IMR-90 (cell line): ENCODE results near the gene TSPAN1. TPM values are rescaled to one million over a fixed set of nuclear protein-coding genes. Genes with fewer than 3 reads are reported as not detected.

Experiments
- ATAC-seq: fragments of 200-7000 bp; cut with Tn5 transposase; 2 replicates; pipeline ENCODE4 v1.9.1; 2020; ENCODE audit warnings: low read depth, mild to moderate bottlenecking, moderate library complexity
- BruUV-seq: library from RNA; stranded (reverse); fragments of 400-500 nt; replicated peaks from 2 replicates; lab custom pipeline; 2021; lab: Mats Ljungman, UMichigan
- CTCF ChIA-PET: fragments of 300-600 bp; formaldehyde crosslinking; extraction: SDS; loops from one replicate; lab custom pipeline; 2021; ENCODE audit warnings: antibody characterized with exemption; lab: Yijun Ruan, JAX
- POLR2A ChIA-PET: fragments of 300-600 bp; sonication (Branson Sonifier 250); formaldehyde crosslinking; loops from one replicate; lab custom pipeline; 2022; ENCODE audit warnings: antibody characterized with exemption; ENCODE audit not compliant: unreplicated experiment; lab: Charles Lee
- DNase-seq: peaks from one replicate; pipeline ENCODE4 v3.0.0; 2013
- H2AFZ ChIP-seq: replicated peaks from 2 replicates; pipeline ENCODE3; 2013; ENCODE audit warnings: low read length, mild to moderate bottlenecking; ENCODE audit not compliant: poor library complexity
- H2AK5ac ChIP-seq: 2 replicates; pipeline ENCODE4 v1.6.1; 2013; ENCODE audit warnings: low read depth, low read length, inconsistent platforms
- H2AK9ac ChIP-seq: replicated peaks from 2 replicates; pipeline ENCODE3; 2013; ENCODE audit warnings: mild to moderate bottlenecking, low read depth, low read length, moderate library complexity; ENCODE audit not compliant: poor library complexity
- H2BK120ac ChIP-seq: 2 replicates; pipeline ENCODE4 v1.6.1; 2013; ENCODE audit warnings: low read depth, low read length, inconsistent platforms
- H2BK15ac ChIP-seq: 3 replicates; pipeline ENCODE4 v1.6.1; 2013; ENCODE audit warnings: low read depth, low read length, inconsistent platforms
- H2BK20ac ChIP-seq: 2 replicates; pipeline ENCODE4 v1.6.1; 2013; ENCODE audit warnings: low read depth, mild to moderate bottlenecking, inconsistent platforms, low read length, moderate library complexity
- H2BK5ac ChIP-seq: 2 replicates; pipeline ENCODE4 v1.6.1; 2013; ENCODE audit warnings: mild to moderate bottlenecking, low read depth, low read length, inconsistent platforms; ENCODE audit not compliant: poor library complexity, severe bottlenecking
- H3K14ac ChIP-seq: replicated peaks from 2 replicates; pipeline ENCODE4 v1.6.1; 2013; ENCODE audit warnings: low read depth, low read length, inconsistent platforms
- H3K18ac ChIP-seq: 2 replicates; pipeline ENCODE4 v1.6.1; 2013; ENCODE audit warnings: low read depth, low read length, control low read depth
- H3K23ac ChIP-seq: 2 replicates; pipeline ENCODE4 v1.6.1; 2013; ENCODE audit warnings: low read depth, low read length, inconsistent platforms
- H3K27ac ChIP-seq: 2 replicates; pipeline ENCODE4 v1.5.1; 2013; ENCODE audit warnings: mild to moderate bottlenecking, control low read depth, low read length; ENCODE audit not compliant: insufficient read depth
- H3K27me3 ChIP-seq: 2 replicates; pipeline ENCODE4 v1.6.1; 2013; ENCODE audit warnings: low read length; ENCODE audit not compliant: control insufficient read depth, insufficient read depth
- H3K36me3 ChIP-seq: 2 replicates; pipeline ENCODE4 v1.6.1; 2013; ENCODE audit warnings: low read length, mixed read lengths; ENCODE audit not compliant: control insufficient read depth, insufficient read depth
- H3K4ac ChIP-seq: 2 replicates; pipeline ENCODE4 v1.6.1; 2013; ENCODE audit warnings: low read depth, low read length, inconsistent platforms
- H3K4me1 ChIP-seq: 2 replicates; pipeline ENCODE4 v1.6.1; 2013; ENCODE audit warnings: low read length, mixed read lengths; ENCODE audit not compliant: control insufficient read depth, insufficient read depth
- H3K4me2 ChIP-seq: 2 replicates; pipeline ENCODE4 v1.6.1; 2013; ENCODE audit warnings: low read depth, mild to moderate bottlenecking, control low read depth, low read length, moderate library complexity
- H3K4me3 ChIP-seq: 2 replicates; pipeline ENCODE4 v1.5.1; 2013; ENCODE audit warnings: low read depth, mild to moderate bottlenecking, control low read depth, low read length, moderate library complexity; ENCODE audit not compliant: insufficient read depth
- H3K56ac ChIP-seq: 2 replicates; pipeline ENCODE4 v1.6.1; 2013; ENCODE audit warnings: low read length, inconsistent platforms; ENCODE audit not compliant: insufficient read depth; ENCODE audit errors: extremely low read depth
- H3K79me1 ChIP-seq, 2 experiments: 2 replicates each; pipeline ENCODE4 v1.6.1; 2013; ENCODE audit warnings: low read length in 2 of 2, inconsistent platforms in 1 of 2, low read depth in 1 of 2
- H3K9ac ChIP-seq: 2 replicates; pipeline ENCODE4 v1.6.1; 2013; ENCODE audit warnings: low read depth, low read length, control low read depth
- H3K9me1 ChIP-seq: 2 replicates; pipeline ENCODE4 v1.6.1; 2013; ENCODE audit warnings: low read length, inconsistent platforms; ENCODE audit not compliant: insufficient read depth
- H3K9me3 ChIP-seq: 2 replicates; pipeline ENCODE4 v1.6.1; 2013; ENCODE audit warnings: low read length; ENCODE audit not compliant: control insufficient read depth, insufficient read depth
- H4K20me1 ChIP-seq: 2 replicates; pipeline ENCODE4 v1.6.1; 2013; ENCODE audit warnings: low read length, inconsistent platforms; ENCODE audit not compliant: insufficient read depth
- H4K5ac ChIP-seq: 2 replicates; pipeline ENCODE4 v1.6.1; 2013; ENCODE audit warnings: mild to moderate bottlenecking, low read depth, low read length, control low read depth
- H4K8ac ChIP-seq, 2 experiments: 2 replicates each; pipeline ENCODE4 v1.6.1; 2013; ENCODE audit warnings: low read depth in 2 of 2, low read length in 2 of 2, control low read depth in 1 of 2, inconsistent platforms in 1 of 2
- H4K91ac ChIP-seq: 2 replicates; pipeline ENCODE4 v1.6.1; 2013; ENCODE audit warnings: low read depth, low read length, inconsistent platforms; ENCODE audit not compliant: insufficient read depth
- FOS ChIP-seq: fragments of 150-350 bp; IDR thresholded peaks from 2 replicates; pipeline ENCODE4 v1.6.1; 2016; ENCODE audit warnings: low read depth, low read length
- MAZ ChIP-seq: IDR thresholded peaks from 2 replicates; pipeline ENCODE4 v1.6.1; 2012; ENCODE audit warnings: low read depth, mild to moderate bottlenecking, low read length, improper control_type of control experiment, moderate library complexity, borderline replicate concordance
- MXI1 ChIP-seq: IDR thresholded peaks from 2 replicates; pipeline ENCODE4 v1.6.1; 2012; ENCODE audit warnings: low read depth, mild to moderate bottlenecking, low read length, moderate library complexity, borderline replicate concordance
- POLR2A ChIP-seq: IDR thresholded peaks from 2 replicates; pipeline ENCODE4 v1.6.1; 2012; ENCODE audit warnings: mild to moderate bottlenecking, low read depth, low read length
- RAD21 ChIP-seq: IDR thresholded peaks from 2 replicates; pipeline ENCODE4 v1.6.1; 2012; ENCODE audit warnings: low read length, improper control_type of control experiment
- RCOR1 ChIP-seq: IDR thresholded peaks from 2 replicates; pipeline ENCODE4 v1.6.1; 2012; ENCODE audit warnings: mild to moderate bottlenecking, low read length, improper control_type of control experiment; ENCODE audit not compliant: insufficient replicate concordance
- SMC3 ChIP-seq: fragments of 150-350 bp; IDR thresholded peaks from 2 replicates; pipeline ENCODE4 v1.6.1; 2016; ENCODE audit warnings: low read depth, mild to moderate bottlenecking, antibody characterized with exemption, low read length, moderate library complexity
- WGBS, 2 experiments: methylation state at CpG; one replicate each; pipeline versions ENCODE4 v1.1.5 to v1.1.7; 2013; ENCODE audit warnings: missing lambda C conversion rate in 2 of 2; ENCODE audit not compliant: insufficient read length in 1 of 2; ENCODE audit errors: extremely low coverage in 2 of 2; 5-methylcytosine and 5-hydroxymethylcytosine counted together
- dilution Hi-C: fragments of 300-500 bp; cut with HindIII; formaldehyde crosslinking; loops from one replicate; pipeline ENCODE4 v1.14.3; 2018; ENCODE audit warnings: low sequenced_read_pairs; ENCODE audit not compliant: unreplicated experiment
- in situ Hi-C: fragments of 300-500 bp; cut with MboI; formaldehyde crosslinking; loops from 3 replicates; pipeline ENCODE4 v1.14.3; 2019; ENCODE audit warnings: low sequenced_read_pairs, inconsistent platforms, mixed read lengths
- intact Hi-C: fragments of 100-400 bp; cut with micrococcal nuclease; formaldehyde crosslinking; loops from 2 replicates; pipeline ENCODE4 v1.10.0; 2022
- polyA plus RNA-seq, 3 experiments: library from polyadenylated mRNA; depleted of rRNA; stranded (reverse); fragments of >200 nt; gene quantifications; 2 replicates each; pipeline ENCODE4 v1.2.3, GENCODE V29; 2012; ENCODE audit warnings: low replicate concordance in 1 of 3
- total RNA-seq: library from RNA; depleted of rRNA; stranded (reverse); fragments of >200 nt; gene quantifications from 2 replicates; pipeline ENCODE4 v1.2.3, GENCODE V29; 2012
- TF ChIP-seq, protein P1 (sequence below): fragments of 150-350 bp; IDR thresholded peaks from 2 replicates; pipeline ENCODE4 v1.6.1; 2016; ENCODE audit warnings: low read depth, mild to moderate bottlenecking, low read length, moderate library complexity, borderline replicate concordance
- TF ChIP-seq, protein P2 (sequence below): conservative IDR thresholded peaks from 2 replicates; pipeline ENCODE4 v1.5.1; 2012; ENCODE audit warnings: mild to moderate bottlenecking, low read depth, low read length, improper control_type of control experiment

The TSPAN1 gene
- total and polyA plus RNA-seq, 2 of the 4 experiments (the other 2 are of a cell fraction), result 0.18 to 0.82 TPM

DNA sequence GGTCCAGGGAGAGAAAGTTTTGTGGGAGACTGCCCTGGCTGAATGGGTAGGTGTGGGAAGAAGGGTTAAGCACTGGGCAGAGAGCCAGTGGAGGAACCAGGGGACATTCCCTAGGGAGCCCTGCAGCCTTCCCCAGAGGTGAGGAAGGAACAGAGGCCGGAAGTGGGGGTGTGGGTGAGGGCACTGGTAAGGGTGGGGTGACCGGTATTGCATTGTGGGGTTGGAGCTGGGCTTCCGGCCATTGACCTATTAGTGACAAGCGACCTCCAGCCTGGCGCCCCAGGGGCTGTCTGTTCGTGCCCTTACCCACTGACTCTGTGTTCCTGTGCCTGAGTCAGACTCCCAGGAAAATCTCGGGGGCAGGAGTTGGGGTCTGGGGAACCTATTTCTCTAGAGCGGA lies 3.5 kb upstream of the TSPAN1 start:
- Histone ChIP-seq H3K9ac (no peak overlapping the region), H3K56ac (no peak overlapping the region), H3K18ac (no peak overlapping the region), H2BK20ac (no peak overlapping the region), H2BK5ac (no peak overlapping the region), H2AK5ac (no peak overlapping the region), H3K27me3 (peaks cover 31% of the 10 kb centered on the region), H3K79me1 (no peaks in the 10 kb centered on the region), H3K4me3 (no peak overlapping the region), H2AFZ (no peak overlapping the region), H2BK15ac (no peak overlapping the region), H4K20me1 (no peaks in the 10 kb centered on the region), H4K8ac (no peak overlapping the region), H2AK9ac (no peak overlapping the region), H4K5ac (no peak overlapping the region), H3K23ac (no peak overlapping the region), H3K14ac (no peak overlapping the region), H3K4me1 (peaks cover 5% of the 10 kb centered on the region), H3K9me1 (peaks cover 9% of the 10 kb centered on the region), H3K9me3 (no peaks in the 10 kb centered on the region), H2BK120ac (no peak overlapping the region), H3K36me3 (no peaks in the 10 kb centered on the region), H3K27ac (no peak overlapping the region), H3K4ac (no peak overlapping the region), H3K4me2 (no peak overlapping the region), H4K91ac (no peak overlapping the region)
- ChIA-PET CTCF (no interaction called here), POLR2A (no interaction called here)
- no TSS peak for BruUV-seq
- dilution Hi-C loops, result no loop called here
- in situ Hi-C loops, result no loop called here
- WGBS, 2 experiments, result 81% methylated on average over 5 of the region's 8 CpGs; no CpG with 5 or more reads in 1 of the 2 experiments
- ATAC-seq, result no peak
- intact Hi-C loops, result no loop called here
- no peak for DNase-seq
- TF ChIP-seq SMC3 (no peak), MXI1 (no peak), MAZ (no peak), FOS (no peak), RAD21 (no peak), RCOR1 (no peak), POLR2A (no peak)
- TF ChIP-seq, protein P1, sequence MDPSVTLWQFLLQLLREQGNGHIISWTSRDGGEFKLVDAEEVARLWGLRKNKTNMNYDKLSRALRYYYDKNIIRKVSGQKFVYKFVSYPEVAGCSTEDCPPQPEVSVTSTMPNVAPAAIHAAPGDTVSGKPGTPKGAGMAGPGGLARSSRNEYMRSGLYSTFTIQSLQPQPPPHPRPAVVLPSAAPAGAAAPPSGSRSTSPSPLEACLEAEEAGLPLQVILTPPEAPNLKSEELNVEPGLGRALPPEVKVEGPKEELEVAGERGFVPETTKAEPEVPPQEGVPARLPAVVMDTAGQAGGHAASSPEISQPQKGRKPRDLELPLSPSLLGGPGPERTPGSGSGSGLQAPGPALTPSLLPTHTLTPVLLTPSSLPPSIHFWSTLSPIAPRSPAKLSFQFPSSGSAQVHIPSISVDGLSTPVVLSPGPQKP, result no peak
- TF ChIP-seq, protein P2, sequence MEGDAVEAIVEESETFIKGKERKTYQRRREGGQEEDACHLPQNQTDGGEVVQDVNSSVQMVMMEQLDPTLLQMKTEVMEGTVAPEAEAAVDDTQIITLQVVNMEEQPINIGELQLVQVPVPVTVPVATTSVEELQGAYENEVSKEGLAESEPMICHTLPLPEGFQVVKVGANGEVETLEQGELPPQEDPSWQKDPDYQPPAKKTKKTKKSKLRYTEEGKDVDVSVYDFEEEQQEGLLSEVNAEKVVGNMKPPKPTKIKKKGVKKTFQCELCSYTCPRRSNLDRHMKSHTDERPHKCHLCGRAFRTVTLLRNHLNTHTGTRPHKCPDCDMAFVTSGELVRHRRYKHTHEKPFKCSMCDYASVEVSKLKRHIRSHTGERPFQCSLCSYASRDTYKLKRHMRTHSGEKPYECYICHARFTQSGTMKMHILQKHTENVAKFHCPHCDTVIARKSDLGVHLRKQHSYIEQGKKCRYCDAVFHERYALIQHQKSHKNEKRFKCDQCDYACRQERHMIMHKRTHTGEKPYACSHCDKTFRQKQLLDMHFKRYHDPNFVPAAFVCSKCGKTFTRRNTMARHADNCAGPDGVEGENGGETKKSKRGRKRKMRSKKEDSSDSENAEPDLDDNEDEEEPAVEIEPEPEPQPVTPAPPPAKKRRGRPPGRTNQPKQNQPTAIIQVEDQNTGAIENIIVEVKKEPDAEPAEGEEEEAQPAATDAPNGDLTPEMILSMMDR, result no peak
